Measurements from ENCODE around the gene C20orf96.

DNA sequence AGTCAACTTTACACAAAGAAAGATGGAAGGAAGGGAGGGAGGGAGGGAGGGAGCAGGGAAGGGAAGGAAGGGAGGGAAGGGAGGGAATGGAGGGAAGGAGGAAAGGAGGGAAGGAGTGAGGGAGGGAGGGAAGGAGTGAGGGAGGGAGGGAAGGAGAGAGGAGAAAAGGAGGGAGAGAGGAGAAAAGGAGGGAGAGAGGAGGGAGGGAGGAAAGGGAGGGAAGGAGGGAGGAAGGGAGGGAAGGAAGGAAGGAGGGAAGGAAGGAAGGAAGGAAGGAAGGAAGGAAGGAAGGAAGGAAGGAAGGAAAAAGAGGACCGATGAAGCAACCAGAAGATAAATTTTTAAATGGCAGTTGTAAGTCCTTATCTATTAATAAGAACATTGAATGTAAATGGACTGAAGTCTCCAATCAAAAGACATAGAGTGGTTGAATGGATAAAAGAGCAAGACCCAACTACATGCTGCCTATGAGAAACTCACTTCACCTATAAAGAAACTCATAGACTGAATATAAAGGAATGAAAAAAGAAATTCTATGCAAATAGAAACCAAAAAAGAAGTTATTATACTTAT, 69.2 kb downstream of the C20orf96 start:
- TF ChIP-seq, protein P1, sequence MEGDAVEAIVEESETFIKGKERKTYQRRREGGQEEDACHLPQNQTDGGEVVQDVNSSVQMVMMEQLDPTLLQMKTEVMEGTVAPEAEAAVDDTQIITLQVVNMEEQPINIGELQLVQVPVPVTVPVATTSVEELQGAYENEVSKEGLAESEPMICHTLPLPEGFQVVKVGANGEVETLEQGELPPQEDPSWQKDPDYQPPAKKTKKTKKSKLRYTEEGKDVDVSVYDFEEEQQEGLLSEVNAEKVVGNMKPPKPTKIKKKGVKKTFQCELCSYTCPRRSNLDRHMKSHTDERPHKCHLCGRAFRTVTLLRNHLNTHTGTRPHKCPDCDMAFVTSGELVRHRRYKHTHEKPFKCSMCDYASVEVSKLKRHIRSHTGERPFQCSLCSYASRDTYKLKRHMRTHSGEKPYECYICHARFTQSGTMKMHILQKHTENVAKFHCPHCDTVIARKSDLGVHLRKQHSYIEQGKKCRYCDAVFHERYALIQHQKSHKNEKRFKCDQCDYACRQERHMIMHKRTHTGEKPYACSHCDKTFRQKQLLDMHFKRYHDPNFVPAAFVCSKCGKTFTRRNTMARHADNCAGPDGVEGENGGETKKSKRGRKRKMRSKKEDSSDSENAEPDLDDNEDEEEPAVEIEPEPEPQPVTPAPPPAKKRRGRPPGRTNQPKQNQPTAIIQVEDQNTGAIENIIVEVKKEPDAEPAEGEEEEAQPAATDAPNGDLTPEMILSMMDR (IDR thresholded peaks at IDR 0.05): no peak
- no peak for TF ChIP-seq POLR2A (IDR thresholded peaks at IDR 0.05)

Measured in uterus (tissue), 2 donors.